GM23338 (cell line): ENCODE measurements around the gene GAN.

Experiments
- CREB1 ChIP-seq: fragments of 250-450 bp; sonication (Bioruptor Pico); IDR thresholded peaks from 2 replicates; pipeline ENCODE4 v1.5.0; 2020; ENCODE audit warnings: low read depth, mild to moderate bottlenecking, moderate library complexity
- CTCF ChIP-seq, 2 experiments: fragments of 200-600 bp in 1 of 2; sonication (generic) in 1 of 2; conservative IDR thresholded peaks; 2 replicates each; pipeline versions ENCODE4 v1.5.1 to v1.6.1; 2016 to 2017; ENCODE audit warnings: antibody characterized with exemption in 2 of 2, low read depth in 2 of 2, mild to moderate bottlenecking in 2 of 2, moderate library complexity in 1 of 2
- EZH2 ChIP-seq: fragments of 200-600 bp; sonication (generic); IDR thresholded peaks from one replicate; pipeline ENCODE4 v1.8.0; 2017; ENCODE audit warnings: antibody characterized with exemption, mild to moderate bottlenecking, low read depth; ENCODE audit not compliant: unreplicated experiment
- EZH2phosphoT487 ChIP-seq: fragments of 200-600 bp; sonication (generic); IDR thresholded peaks from one replicate; pipeline ENCODE4 v1.8.1; 2018; ENCODE audit warnings: antibody characterized with exemption; ENCODE audit not compliant: unreplicated experiment
- POLR2AphosphoS5 ChIP-seq: IDR thresholded peaks from 2 replicates; pipeline ENCODE4 v1.6.1; 2016; ENCODE audit warnings: antibody characterized with exemption, low read depth
- REST ChIP-seq: IDR thresholded peaks from one replicate; pipeline ENCODE4 v1.6.1; 2018; ENCODE audit warnings: antibody characterized with exemption; ENCODE audit not compliant: unreplicated experiment

GRCh38 chr16:81275064-81275532 is 39.7 kb upstream of the GAN start:
- TF ChIP-seq CTCF (conservative IDR thresholded peaks at IDR 0.05; ENCODE audit: low read depth in 2 of 2), result no peak
- TF ChIP-seq EZH2, result no peak
- no peak for TF ChIP-seq EZH2phosphoT487
- no peak for TF ChIP-seq POLR2AphosphoS5
- no peak for TF ChIP-seq REST
- no peak for TF ChIP-seq CREB1 (CRISPR knock-in tag)
